ENCODE data around the gene MT1M. TPM values are rescaled to one million over a fixed set of nuclear protein-coding genes. Genes with fewer than 3 reads are reported as not detected.
"Not testable (repeated sequence)": the region's sequence is repeated elsewhere in the genome, so short reads cannot be mapped to it uniquely, and the experiment has no call there.

MT1M gene
- total and polyA plus RNA-seq, 2 experiments from 2014 or later, result 1.1 to 4.7 TPM

DNA sequence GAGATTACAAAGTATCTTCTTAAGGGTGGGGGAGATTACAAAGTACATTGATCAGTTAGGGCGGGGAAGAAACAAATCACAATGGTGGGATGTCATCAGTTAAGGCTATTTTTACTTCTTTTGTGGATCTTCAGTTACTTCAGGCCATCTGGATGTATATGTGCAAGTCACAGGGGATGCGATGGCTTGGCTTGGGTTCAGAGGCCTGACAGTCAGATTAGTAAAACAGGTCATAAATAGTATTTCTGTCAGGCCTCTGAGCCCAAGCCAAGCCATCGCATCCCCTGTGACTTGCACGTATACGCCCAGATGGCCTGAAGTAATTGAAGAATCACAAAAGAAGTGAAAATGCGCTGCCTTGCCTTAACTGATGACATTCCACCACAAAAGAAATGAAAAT is 42.1 kb downstream of the MT1M start:
- DNase-seq (ENCODE audit: low spot score), result peak; percentile 21
- Histone ChIP-seq H3K4me2 (peak overlapping the region; percentile 93), H3K4me3 (peak overlapping the region; percentile 73; the same call in 1 of the 2 replicates), H3K27me3 (ENCODE audit: insufficient read depth) (peaks cover 43% of the 10 kb centered on the region), H3F3A (replicated peaks; ENCODE audit: low read depth) (peaks cover 12% of the 10 kb centered on the region), H3K27ac (ENCODE audit: low read depth) (peak overlapping the region; percentile 100), H3K4me1 (ENCODE audit: insufficient read depth) (peaks cover 45% of the 10 kb centered on the region)
- not testable (repeated sequence) for H3K9me3 Mint-ChIP-seq; H3K9me2 ChIP-seq (ENCODE audit: insufficient read depth); ATAC-seq; H3K79me2 ChIP-seq (replicated peaks; ENCODE audit: insufficient read depth); H2AFZ ChIP-seq; H4K20me1 ChIP-seq (replicated peaks; ENCODE audit: insufficient read depth); H3K36me3 ChIP-seq (ENCODE audit: insufficient read depth)
- H3K4me1 Mint-ChIP-seq, result peaks cover 42% of the 10 kb centered on the region
- TF ChIP-seq NANOG (IDR thresholded peaks at IDR 0.05; ENCODE audit: borderline replicate concordance), result peak; percentile 54; the same call in 1 of the 2 replicates
- H3K4me3 Mint-ChIP-seq, result peak overlapping the region; percentile 73
- H3K27me3 Mint-ChIP-seq (ENCODE audit: insufficient read depth, low read depth, poor library complexity), result peaks cover 61% of the 10 kb centered on the region
- peaks cover 16% of the 10 kb centered on the region for H3K36me3 Mint-ChIP-seq (ENCODE audit: low read depth)
- peak overlapping the region; percentile 85 for H3K27ac Mint-ChIP-seq

DNA sequence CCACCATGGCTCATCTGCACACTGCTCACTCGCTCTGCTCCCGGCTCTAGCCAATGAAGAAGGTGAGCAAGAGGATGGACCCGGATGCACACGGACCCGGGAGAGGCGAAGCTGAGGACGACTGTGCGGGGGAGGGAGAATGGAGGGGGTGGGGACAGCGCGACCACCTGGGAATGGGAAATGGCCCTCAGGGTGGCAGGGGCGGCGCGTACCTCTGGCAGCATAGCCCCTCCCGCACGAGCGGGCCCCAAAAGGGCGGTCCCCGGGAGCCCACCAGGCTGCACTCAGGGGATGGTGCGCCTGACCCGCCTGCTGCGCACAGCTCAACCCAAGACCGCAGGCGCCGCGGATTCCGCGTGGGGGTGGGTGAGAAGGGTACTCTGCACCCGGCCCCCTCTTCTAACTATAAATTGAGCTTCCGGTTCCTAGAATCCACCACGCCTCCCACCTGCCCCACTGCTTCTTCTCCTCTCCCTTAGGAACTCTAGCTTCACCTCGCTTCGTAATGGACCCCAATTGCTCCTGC is 43.3 kb downstream of the MT1M start:
- peak overlapping the region; percentile 85 for H3K27ac Mint-ChIP-seq
- Histone ChIP-seq H3K4me3 (peak overlapping the region; percentile 73), H3K9me2 (ENCODE audit: insufficient read depth) (no peaks in the 10 kb centered on the region), H3K27me3 (ENCODE audit: insufficient read depth) (peaks cover 37% of the 10 kb centered on the region), H3K4me1 (ENCODE audit: insufficient read depth) (peaks cover 36% of the 10 kb centered on the region), H4K20me1 (replicated peaks; ENCODE audit: insufficient read depth) (no peaks in the 10 kb centered on the region), H3K36me3 (ENCODE audit: insufficient read depth) (no peaks in the 10 kb centered on the region), H3K4me2 (peak overlapping the region; percentile 93), H3K79me2 (replicated peaks; ENCODE audit: insufficient read depth) (no peaks in the 10 kb centered on the region), H2AFZ (peak overlapping the region; percentile 73), H3F3A (replicated peaks; ENCODE audit: low read depth) (peaks cover 7% of the 10 kb centered on the region), H3K27ac (ENCODE audit: low read depth) (peak overlapping the region; percentile 100)
- H3K4me3 Mint-ChIP-seq, result peak overlapping the region; percentile 73
- H3K4me1 Mint-ChIP-seq, result peaks cover 38% of the 10 kb centered on the region
- H3K9me3 Mint-ChIP-seq, result no peaks in the 10 kb centered on the region
- TF ChIP-seq EZH2 (IDR thresholded peaks at IDR 0.05; ENCODE audit: low read depth, unreplicated experiment) (no peak), POLR2AphosphoS5 (IDR thresholded peaks at IDR 0.05; ENCODE audit: low read depth) (peak; percentile 61)
- peak; percentile 82 for ATAC-seq
- H3K36me3 Mint-ChIP-seq (ENCODE audit: low read depth), result peaks cover 6% of the 10 kb centered on the region
- H3K27me3 Mint-ChIP-seq (ENCODE audit: insufficient read depth, low read depth, poor library complexity), result peaks cover 50% of the 10 kb centered on the region
- peak; percentile 78 for DNase-seq (ENCODE audit: low spot score)

DNA sequence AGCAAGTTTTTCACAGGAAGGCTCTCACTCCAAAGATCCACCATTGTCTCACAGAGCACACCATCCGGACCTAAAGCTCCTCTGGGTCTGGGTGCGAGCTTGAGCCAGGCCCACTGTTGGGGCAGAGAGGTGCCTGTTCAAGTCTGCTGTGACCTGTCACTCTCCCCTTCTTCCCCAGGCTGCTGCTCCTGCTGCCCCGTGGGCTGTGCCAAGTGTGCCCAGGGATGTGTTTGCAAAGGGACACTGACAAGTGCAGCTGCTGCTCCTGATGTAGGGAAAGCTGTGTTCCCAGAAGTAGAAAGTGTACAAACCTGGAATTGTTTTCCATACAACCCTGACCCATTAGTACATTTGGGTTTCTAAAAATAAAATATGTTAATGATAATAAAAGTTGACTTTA is 45.0 kb downstream of the MT1M start:
- Histone ChIP-seq H3K79me2 (replicated peaks; ENCODE audit: insufficient read depth) (peaks cover 3% of the 10 kb centered on the region), H4K20me1 (replicated peaks; ENCODE audit: insufficient read depth) (no peaks in the 10 kb centered on the region), H3K9me2 (ENCODE audit: insufficient read depth) (no peaks in the 10 kb centered on the region), H3F3A (replicated peaks; ENCODE audit: low read depth) (peaks cover 7% of the 10 kb centered on the region), H3K27ac (ENCODE audit: low read depth) (no peak overlapping the region), H3K4me1 (ENCODE audit: insufficient read depth) (peaks cover 41% of the 10 kb centered on the region), H3K36me3 (ENCODE audit: insufficient read depth) (no peaks in the 10 kb centered on the region), H3K4me3 (no peak overlapping the region), H2AFZ (no peak overlapping the region), H3K4me2 (0 out of 2 replicates have a peak overlapping the region, but pooled peaks have one; percentile 93), H3K27me3 (ENCODE audit: insufficient read depth) (peaks cover 32% of the 10 kb centered on the region)
- no peak for DNase-seq (ENCODE audit: low spot score)
- Mint-ChIP-seq H3K36me3 (ENCODE audit: low read depth) (no peaks in the 10 kb centered on the region; the same call in 1 of the 3 replicates), H3K27me3 (ENCODE audit: insufficient read depth, low read depth, poor library complexity) (peaks cover 44% of the 10 kb centered on the region), H3K4me3 (no peak overlapping the region), H3K27ac (no peak overlapping the region), H3K9me3 (no peaks in the 10 kb centered on the region), H3K4me1 (peaks cover 42% of the 10 kb centered on the region)
- no peak for ATAC-seq
- TF ChIP-seq ZNF331 (CRISPR knock-in tag; IDR thresholded peaks at IDR 0.05; ENCODE audit: low read depth) (no peak), STAT1 (IDR thresholded peaks at IDR 0.05; ENCODE audit: unreplicated experiment) (no peak), JUNB (IDR thresholded peaks at IDR 0.05; ENCODE audit: unreplicated experiment) (no peak), CREB1 (CRISPR knock-in tag; IDR thresholded peaks at IDR 0.05; ENCODE audit: low read depth) (no peak), ZNF462 (CRISPR knock-in tag; IDR thresholded peaks at IDR 0.05) (no peak), EZH2phosphoT487 (IDR thresholded peaks at IDR 0.05; ENCODE audit: unreplicated experiment) (no peak)

Data from GM23338 (cell line).